ENCODE data around the gene P2RY14. TPM values are rescaled to one million over a fixed set of nuclear protein-coding genes. Genes with fewer than 3 reads are reported as not detected.

Gene P2RY14
- total RNA-seq, 2 experiments from 2014 or later: 0.60 to 0.63 TPM

- Mint-ChIP-seq H3K4me1 (ENCODE audit: low read depth) (peaks cover 5% of the 10 kb centered on the region), H3K36me3 (ENCODE audit: low read depth) (no peaks in the 10 kb centered on the region), H3K9me3 (ENCODE audit: insufficient read depth) (no peaks in the 10 kb centered on the region), H3K4me3 (no peak overlapping the region), H3K27me3 (ENCODE audit: low read depth) (no peaks in the 10 kb centered on the region), H3K27ac (no peak overlapping the region)
- DNase-seq (no peak), ATAC-seq (no peak)
- ChIA-PET POLR2A (no interaction called here), CTCF (interaction anchor here (0.6 to 1.0 kb wide), 2 partner anchors 14 to 78 kb away, joined by 4 read pairs; no protein-coding TSS in a partner anchor)
Measured at GRCh38 chr3:151314137-151314536, 35.8 kb upstream of the P2RY14 start.

DNA sequence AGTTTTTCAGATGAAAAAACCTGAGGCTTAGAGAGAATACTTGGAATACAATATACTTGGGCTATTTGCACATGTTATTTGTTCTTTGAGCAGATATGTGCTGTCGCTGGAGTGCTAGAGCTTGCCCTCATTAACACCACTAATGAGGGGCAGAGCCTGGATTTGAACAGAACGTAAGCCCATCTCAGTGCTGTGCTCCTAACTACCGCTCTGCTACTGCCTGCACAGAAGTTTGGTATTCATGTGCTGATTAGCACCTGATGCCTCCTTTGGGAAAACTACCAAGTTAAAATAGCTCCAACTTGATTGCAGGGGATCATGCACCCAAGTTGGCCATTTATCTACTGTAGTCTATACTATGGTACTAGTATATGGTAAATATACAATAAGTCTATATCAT lies 34.6 kb upstream of the P2RY14 start:
- Mint-ChIP-seq H3K4me3 (no peak overlapping the region), H3K27ac (no peak overlapping the region), H3K27me3 (ENCODE audit: low read depth) (no peaks in the 10 kb centered on the region), H3K4me1 (ENCODE audit: low read depth) (peaks cover 5% of the 10 kb centered on the region), H3K36me3 (ENCODE audit: low read depth) (no peaks in the 10 kb centered on the region), H3K9me3 (ENCODE audit: insufficient read depth) (no peaks in the 10 kb centered on the region)
- POLR2A ChIA-PET: no interaction called here
- ATAC-seq (no peak), DNase-seq (no peak)
- CTCF ChIA-PET: no interaction called here

DNA sequence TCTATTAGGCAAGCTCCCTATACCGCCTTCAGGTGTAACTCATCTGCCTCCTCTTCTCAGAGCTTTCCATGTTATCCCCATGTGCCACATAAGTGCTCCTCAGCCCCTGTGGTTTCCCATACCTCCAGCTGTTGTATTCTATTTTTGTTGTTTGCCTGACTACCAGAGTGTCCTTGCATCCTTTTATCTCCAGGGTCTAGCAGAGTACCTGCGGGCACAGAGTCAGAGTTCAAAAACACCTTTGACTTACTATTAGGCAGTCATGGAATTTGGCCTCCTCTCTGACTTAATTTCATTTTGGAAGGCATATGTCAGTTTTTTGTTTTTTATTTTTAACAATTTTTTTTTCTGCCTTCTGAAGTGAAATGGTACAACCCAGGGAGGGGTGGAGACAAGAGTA lies 31.2 kb upstream of the P2RY14 start:
- Mint-ChIP-seq H3K4me3 (no peak overlapping the region), H3K9me3 (ENCODE audit: insufficient read depth) (no peaks in the 10 kb centered on the region), H3K4me1 (ENCODE audit: low read depth) (peaks cover 13% of the 10 kb centered on the region), H3K36me3 (ENCODE audit: low read depth) (no peaks in the 10 kb centered on the region), H3K27me3 (ENCODE audit: low read depth) (no peaks in the 10 kb centered on the region), H3K27ac (no peak overlapping the region)
- no peak for DNase-seq
- ATAC-seq: no peak
- POLR2A ChIA-PET: no interaction called here
- CTCF ChIA-PET: interaction anchor here (1.1 to 1.5 kb wide), 2 partner anchors 9 to 19 kb away, joined by 3 to 4 read pairs; no protein-coding TSS in a partner anchor

DNA sequence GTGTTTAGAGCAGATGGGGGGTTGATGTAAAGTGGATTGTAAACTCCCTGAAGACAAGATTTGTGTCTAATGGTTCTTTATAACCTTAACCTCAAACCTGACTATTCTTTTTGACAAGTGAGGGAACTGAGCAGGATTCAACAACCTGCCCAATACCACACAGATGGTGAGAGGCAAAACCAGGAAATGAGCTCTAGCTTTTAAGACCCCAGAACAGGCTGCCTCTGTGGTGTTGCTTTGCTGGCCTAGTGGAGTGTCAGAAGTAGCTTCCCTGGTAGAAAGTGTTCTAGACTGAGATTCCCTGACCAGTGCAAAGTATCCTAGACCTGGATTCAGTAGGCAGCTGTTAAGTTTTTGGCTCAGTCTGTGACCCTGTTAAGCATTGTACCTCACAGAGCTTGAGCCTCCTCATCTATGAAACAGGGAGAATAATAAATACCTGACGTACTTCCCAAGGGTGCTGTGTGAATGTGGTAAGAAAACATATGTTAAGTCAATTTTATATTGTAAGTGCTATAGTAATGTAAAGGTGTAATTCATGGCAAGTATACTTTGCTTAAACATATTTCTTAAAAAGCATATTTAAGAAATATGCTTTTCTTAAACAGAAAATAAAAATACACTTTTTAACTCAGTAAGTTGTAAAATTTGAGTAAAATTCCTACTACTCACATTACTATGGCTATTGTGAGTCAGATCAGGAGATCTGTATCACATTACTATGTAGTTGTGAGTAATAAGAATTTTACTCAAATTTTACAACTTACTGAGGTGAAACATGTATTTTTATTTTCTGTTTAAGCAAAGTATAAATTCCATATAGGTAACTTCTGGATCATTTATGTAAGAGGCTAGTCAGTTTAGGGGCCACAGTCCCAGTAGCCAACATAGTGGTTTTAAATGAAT lies 29.5 kb upstream of the P2RY14 start:
- no peaks in the 10 kb centered on the region for H3K36me3 Mint-ChIP-seq (ENCODE audit: low read depth)
- no peak for DNase-seq
- ChIA-PET CTCF (interaction anchor here (0.6 to 4.4 kb wide), 3 partner anchors 20 to 139 kb away, joined by 3 to 26 read pairs (median 3); partner anchors contain the start of gene P2RY13), POLR2A (no interaction called here)
- H3K4me3 Mint-ChIP-seq: no peak overlapping the region
- H3K27me3 Mint-ChIP-seq (ENCODE audit: low read depth): peaks cover 3% of the 10 kb centered on the region
- H3K27ac Mint-ChIP-seq: no peak overlapping the region
- peaks cover 13% of the 10 kb centered on the region for H3K4me1 Mint-ChIP-seq (ENCODE audit: low read depth)
- ATAC-seq: no peak
- H3K9me3 Mint-ChIP-seq (ENCODE audit: insufficient read depth): no peaks in the 10 kb centered on the region

DNA sequence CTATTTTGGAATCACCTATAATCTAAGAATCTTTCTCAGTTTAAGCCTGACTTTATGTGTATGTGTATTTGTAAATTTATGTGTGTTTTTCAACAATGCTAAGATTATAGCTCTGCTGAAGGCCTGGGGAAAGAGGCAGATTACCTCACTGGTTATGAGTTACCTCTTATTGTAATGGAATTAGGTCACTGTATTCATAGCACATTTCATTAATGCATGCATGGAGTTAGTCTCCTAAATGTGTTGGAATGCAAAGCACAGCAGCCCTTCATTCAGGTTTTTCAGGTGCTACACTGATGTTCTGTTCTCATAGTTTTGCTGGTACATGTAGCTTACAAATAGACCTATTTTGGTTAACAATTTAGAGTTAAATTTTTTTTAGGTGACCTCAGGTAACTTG lies 28.8 kb upstream of the P2RY14 start:
- no peaks in the 10 kb centered on the region for H3K36me3 Mint-ChIP-seq (ENCODE audit: low read depth)
- H3K27me3 Mint-ChIP-seq (ENCODE audit: low read depth): peaks cover 6% of the 10 kb centered on the region
- POLR2A ChIA-PET: no interaction called here
- peaks cover 13% of the 10 kb centered on the region for H3K4me1 Mint-ChIP-seq (ENCODE audit: low read depth)
- no peak for DNase-seq
- no peak overlapping the region for H3K4me3 Mint-ChIP-seq
- no peak overlapping the region for H3K27ac Mint-ChIP-seq
- CTCF ChIA-PET: interaction anchor here (0.6 to 4.4 kb wide), 5 partner anchors 20 to 139 kb away, joined by 3 to 26 read pairs (median 3); partner anchors contain the start of gene P2RY13
- no peak for ATAC-seq
- H3K9me3 Mint-ChIP-seq (ENCODE audit: insufficient read depth): no peaks in the 10 kb centered on the region

DNA sequence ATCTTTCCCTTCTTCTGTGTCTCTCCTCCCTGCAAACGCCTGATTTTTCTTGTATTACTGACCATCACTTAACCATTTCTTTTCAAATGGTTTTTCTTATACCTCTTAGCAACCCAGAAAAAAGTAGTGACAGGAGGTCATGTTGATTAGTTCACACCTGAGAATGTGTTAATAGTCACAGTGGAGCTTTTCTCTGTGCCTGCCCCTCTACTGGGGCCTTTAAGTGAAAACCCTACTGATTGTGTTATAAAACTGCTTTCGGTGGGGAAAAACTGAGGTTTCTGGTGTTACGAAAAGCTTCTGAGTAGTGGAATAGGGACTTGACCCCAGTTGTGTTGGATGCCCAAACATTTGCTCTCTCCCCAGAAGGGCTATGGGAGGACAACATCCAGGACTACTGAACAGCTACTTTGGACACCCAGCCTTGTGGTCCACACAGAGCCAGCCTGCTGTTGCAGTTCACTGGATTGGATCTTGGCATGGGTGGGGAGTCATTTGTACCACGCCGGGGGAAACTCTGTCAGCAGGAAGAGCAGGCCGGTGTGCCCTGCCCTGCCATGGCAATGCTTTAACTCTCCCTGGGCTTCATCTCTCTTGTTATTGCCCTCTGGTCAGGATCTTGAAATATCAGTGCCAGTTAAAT lies 27.9 kb upstream of the P2RY14 start:
- DNase-seq: no peak
- H3K36me3 Mint-ChIP-seq (ENCODE audit: low read depth): no peaks in the 10 kb centered on the region
- peaks cover 13% of the 10 kb centered on the region for H3K4me1 Mint-ChIP-seq (ENCODE audit: low read depth)
- H3K27me3 Mint-ChIP-seq (ENCODE audit: low read depth): peaks cover 10% of the 10 kb centered on the region
- no peak overlapping the region for H3K27ac Mint-ChIP-seq
- no peak for ATAC-seq
- H3K4me3 Mint-ChIP-seq: no peak overlapping the region
- ChIA-PET CTCF (interaction anchor here (0.6 to 4.4 kb wide), 6 partner anchors 21 to 160 kb away, joined by 3 to 26 read pairs (median 3); partner anchors contain the start of gene P2RY13), POLR2A (no interaction called here)
- no peaks in the 10 kb centered on the region for H3K9me3 Mint-ChIP-seq (ENCODE audit: insufficient read depth)

DNA sequence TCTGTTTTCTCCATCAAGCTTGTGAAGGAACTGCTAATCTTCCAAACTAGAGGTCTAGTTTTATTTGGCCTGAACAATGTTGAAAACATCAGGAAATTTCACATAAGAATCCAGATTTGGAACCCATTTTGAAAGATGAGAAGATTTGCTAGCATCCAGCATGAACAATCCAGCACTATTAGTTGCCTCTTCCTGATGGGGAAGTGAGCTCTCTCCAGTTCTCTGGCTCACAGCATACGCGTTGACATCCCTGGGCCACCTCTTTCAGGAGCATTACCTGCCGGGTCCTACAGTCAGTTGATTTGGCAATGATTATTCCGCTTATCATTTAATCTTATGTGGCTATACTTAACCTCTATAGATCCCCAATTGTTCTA lies 27.4 kb upstream of the P2RY14 start:
- Mint-ChIP-seq H3K27me3 (ENCODE audit: low read depth) (peaks cover 10% of the 10 kb centered on the region), H3K9me3 (ENCODE audit: insufficient read depth) (no peaks in the 10 kb centered on the region), H3K4me1 (ENCODE audit: low read depth) (peaks cover 13% of the 10 kb centered on the region), H3K4me3 (no peak overlapping the region), H3K36me3 (ENCODE audit: low read depth) (no peaks in the 10 kb centered on the region), H3K27ac (no peak overlapping the region)
- CTCF ChIA-PET: interaction anchor here (0.6 to 4.4 kb wide), 4 partner anchors 22 to 159 kb away, joined by 3 to 26 read pairs (median 4); partner anchors contain the start of gene P2RY13
- no peak for ATAC-seq
- no peak for DNase-seq
- POLR2A ChIA-PET: no interaction called here

- H3K36me3 Mint-ChIP-seq (ENCODE audit: low read depth): no peaks in the 10 kb centered on the region
- ATAC-seq (peak; percentile 60), DNase-seq (no peak)
- H3K27ac Mint-ChIP-seq: no peak overlapping the region
- peaks cover 10% of the 10 kb centered on the region for H3K27me3 Mint-ChIP-seq (ENCODE audit: low read depth)
- ChIA-PET CTCF (interaction anchor here (1.0 to 4.4 kb wide), 4 partner anchors 22 to 137 kb away, joined by 3 to 26 read pairs (median 4); partner anchors contain the start of gene P2RY13), POLR2A (interaction anchor here (0.6 kb wide), 2 partner anchors 154 to 782 kb away, joined by 3 read pairs; no protein-coding TSS in a partner anchor)
- H3K4me3 Mint-ChIP-seq: no peak overlapping the region
- no peaks in the 10 kb centered on the region for H3K9me3 Mint-ChIP-seq (ENCODE audit: insufficient read depth)
- H3K4me1 Mint-ChIP-seq (ENCODE audit: low read depth): peaks cover 13% of the 10 kb centered on the region
Measured at GRCh38 chr3:151305060-151305774, 26.9 kb upstream of the P2RY14 start.

DNA sequence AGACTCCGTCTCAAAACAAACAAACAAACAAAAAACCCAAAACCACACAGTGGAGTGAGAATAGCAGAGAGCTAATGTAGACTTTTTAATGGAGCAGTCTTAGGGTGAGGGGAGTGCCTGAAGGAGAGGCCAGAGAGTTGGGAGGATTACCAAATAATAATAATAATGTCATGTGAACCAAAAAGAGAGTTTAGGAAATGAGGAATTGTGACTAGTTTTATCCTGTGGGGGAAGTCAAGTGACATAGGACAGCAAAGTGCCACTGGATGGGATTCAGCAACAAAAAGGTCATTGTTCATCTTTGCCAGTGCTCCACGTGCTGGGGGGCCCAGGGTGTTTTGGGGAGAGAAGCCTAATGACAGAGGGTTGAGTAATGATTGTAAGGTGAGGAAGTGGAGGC lies 25.4 kb upstream of the P2RY14 start:
- H3K9me3 Mint-ChIP-seq (ENCODE audit: insufficient read depth): no peaks in the 10 kb centered on the region
- ATAC-seq (no peak), DNase-seq (no peak)
- no peak overlapping the region for H3K4me3 Mint-ChIP-seq
- H3K27ac Mint-ChIP-seq: peak overlapping the region; percentile 36
- H3K27me3 Mint-ChIP-seq (ENCODE audit: low read depth): peaks cover 13% of the 10 kb centered on the region
- H3K36me3 Mint-ChIP-seq (ENCODE audit: low read depth): no peaks in the 10 kb centered on the region
- CTCF ChIA-PET: interaction anchor here (4.4 kb wide), 1 partner anchor 24 kb away, joined by 26 read pairs; the partner anchor contains the start of gene P2RY13
- H3K4me1 Mint-ChIP-seq (ENCODE audit: low read depth): peaks cover 13% of the 10 kb centered on the region
- POLR2A ChIA-PET: no interaction called here

DNA sequence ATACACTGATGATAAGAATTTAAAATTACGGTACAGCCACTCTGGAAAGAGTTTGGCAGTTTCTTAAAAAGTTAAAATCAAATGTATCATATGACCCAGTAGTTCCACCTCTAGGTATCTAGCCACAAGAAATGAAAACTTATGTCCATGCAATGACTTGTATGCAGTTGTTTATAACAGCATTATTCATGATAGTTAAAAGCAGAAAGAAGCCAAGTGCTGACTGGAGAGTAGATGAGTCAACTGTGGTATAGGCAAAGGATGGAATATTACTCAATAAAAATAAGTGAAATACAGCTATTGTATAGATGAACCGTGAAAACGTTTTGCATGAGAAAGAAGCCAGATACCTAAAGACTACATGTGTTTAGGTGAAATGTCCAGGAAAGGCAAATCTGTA lies 23.4 kb upstream of the P2RY14 start:
- ChIA-PET POLR2A (no interaction called here), CTCF (no interaction called here)
- H3K36me3 Mint-ChIP-seq (ENCODE audit: low read depth): no peaks in the 10 kb centered on the region
- peaks cover 24% of the 10 kb centered on the region for H3K27me3 Mint-ChIP-seq (ENCODE audit: low read depth)
- peaks cover 13% of the 10 kb centered on the region for H3K4me1 Mint-ChIP-seq (ENCODE audit: low read depth)
- H3K4me3 Mint-ChIP-seq: no peak overlapping the region
- ATAC-seq: no peak
- H3K9me3 Mint-ChIP-seq (ENCODE audit: insufficient read depth): no peaks in the 10 kb centered on the region
- no peak overlapping the region for H3K27ac Mint-ChIP-seq
- DNase-seq: no peak

DNA sequence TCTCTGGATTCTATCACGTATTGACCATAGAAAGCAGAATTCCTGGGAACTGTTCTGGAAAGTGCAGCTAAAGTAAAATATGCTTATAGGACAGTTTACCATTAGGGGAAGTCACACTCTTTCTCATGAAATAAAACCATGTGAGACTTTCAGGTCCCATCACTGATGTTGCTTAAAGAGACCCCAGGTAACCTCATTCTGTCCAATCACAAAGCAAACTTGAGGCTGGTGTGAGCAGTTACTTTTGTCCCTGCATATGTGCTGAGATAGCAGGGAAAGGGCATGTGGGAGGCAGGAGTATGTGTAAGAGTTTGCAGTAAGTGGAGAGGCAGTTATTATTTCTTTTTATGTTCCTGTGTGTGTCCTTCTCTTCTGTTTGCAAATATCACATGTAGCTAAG lies 22.2 kb upstream of the P2RY14 start:
- ATAC-seq: no peak
- Mint-ChIP-seq H3K9me3 (ENCODE audit: insufficient read depth) (no peaks in the 10 kb centered on the region), H3K27ac (no peak overlapping the region), H3K4me1 (ENCODE audit: low read depth) (peaks cover 7% of the 10 kb centered on the region), H3K4me3 (no peak overlapping the region), H3K36me3 (ENCODE audit: low read depth) (no peaks in the 10 kb centered on the region), H3K27me3 (ENCODE audit: low read depth) (peaks cover 28% of the 10 kb centered on the region)
- no peak for DNase-seq
- CTCF ChIA-PET: interaction anchor here (0.9 to 1.2 kb wide), 2 partner anchors 9 to 12 kb away, joined by 3 read pairs; no protein-coding TSS in a partner anchor
- POLR2A ChIA-PET: no interaction called here
